ENCODE results near the gene ANKRD30A. TPM values are rescaled to one million over a fixed set of nuclear protein-coding genes. Genes with fewer than 3 reads are reported as not detected.

The ANKRD30A gene
- total and polyA plus RNA-seq, 2 experiments from 2014 or later = not detected

DNA sequence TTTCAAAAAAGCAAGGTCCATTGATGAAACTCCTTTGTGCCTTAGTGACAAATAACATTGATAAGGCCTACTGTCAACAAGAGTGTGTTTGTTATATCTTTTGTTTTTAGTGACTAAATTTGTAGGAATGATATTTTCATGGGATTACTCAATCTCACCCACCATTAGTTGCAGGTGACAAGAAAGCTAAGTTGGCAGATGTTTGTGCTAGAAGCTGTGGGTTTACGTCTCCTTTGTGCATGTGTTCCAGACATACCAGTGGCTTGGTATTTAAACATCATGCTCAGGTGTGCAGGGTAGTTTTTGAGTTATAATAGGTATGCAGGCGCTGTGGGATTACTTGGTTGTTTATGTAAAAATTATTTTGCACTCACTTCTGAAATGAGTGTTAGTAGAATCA is 178.6 kb downstream of the ANKRD30A start:
- Mint-ChIP-seq H3K27me3 (ENCODE audit: insufficient read depth, low read depth, poor library complexity) (peaks cover 2% of the 10 kb centered on the region), H3K9me3 (peaks cover 99% of the 10 kb centered on the region), H3K4me3 (no peak overlapping the region)

DNA sequence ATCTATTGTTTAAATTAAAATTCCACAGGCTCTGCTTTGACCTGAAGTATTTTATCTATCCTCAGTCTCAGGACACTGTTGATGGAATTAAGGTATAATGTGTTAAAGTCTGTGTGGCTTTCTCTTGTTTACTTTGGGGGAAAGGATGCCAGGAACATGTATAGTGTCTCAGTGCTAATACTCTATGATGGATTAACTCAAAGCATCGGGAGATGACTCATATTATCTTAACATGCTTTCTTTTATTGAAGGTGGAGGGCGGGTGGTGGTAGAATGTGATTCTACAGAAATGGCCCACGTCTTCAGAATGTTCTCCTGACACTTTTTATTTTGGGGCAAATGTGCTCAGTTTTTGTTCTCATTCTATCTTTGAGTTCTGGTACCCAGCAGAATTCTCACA is 189.0 kb downstream of the ANKRD30A start:
- peaks cover 16% of the 10 kb centered on the region; the same call in 2 of the 3 replicates for H3K36me3 Mint-ChIP-seq (ENCODE audit: low read depth)
- no peaks in the 10 kb centered on the region for H3K27me3 ChIP-seq (ENCODE audit: insufficient read depth)
- no peaks in the 10 kb centered on the region for H3K4me1 Mint-ChIP-seq
- no peak overlapping the region for H3K4me2 ChIP-seq
- H3K4me3 ChIP-seq = no peak overlapping the region
- TF ChIP-seq EZH2phosphoT487 (IDR thresholded peaks at IDR 0.05; ENCODE audit: unreplicated experiment) (no peak), CREB1 (CRISPR knock-in tag; IDR thresholded peaks at IDR 0.05; ENCODE audit: low read depth) (no peak), NANOG (IDR thresholded peaks at IDR 0.05; ENCODE audit: borderline replicate concordance) (no peak), POLR2AphosphoS5 (IDR thresholded peaks at IDR 0.05; ENCODE audit: low read depth) (no peak), ZNF331 (CRISPR knock-in tag; IDR thresholded peaks at IDR 0.05; ENCODE audit: low read depth) (no peak), JUNB (IDR thresholded peaks at IDR 0.05; ENCODE audit: unreplicated experiment) (no peak), ZNF114 (CRISPR knock-in tag; IDR thresholded peaks at IDR 0.05) (no peak)
- TF ChIP-seq, protein P1, sequence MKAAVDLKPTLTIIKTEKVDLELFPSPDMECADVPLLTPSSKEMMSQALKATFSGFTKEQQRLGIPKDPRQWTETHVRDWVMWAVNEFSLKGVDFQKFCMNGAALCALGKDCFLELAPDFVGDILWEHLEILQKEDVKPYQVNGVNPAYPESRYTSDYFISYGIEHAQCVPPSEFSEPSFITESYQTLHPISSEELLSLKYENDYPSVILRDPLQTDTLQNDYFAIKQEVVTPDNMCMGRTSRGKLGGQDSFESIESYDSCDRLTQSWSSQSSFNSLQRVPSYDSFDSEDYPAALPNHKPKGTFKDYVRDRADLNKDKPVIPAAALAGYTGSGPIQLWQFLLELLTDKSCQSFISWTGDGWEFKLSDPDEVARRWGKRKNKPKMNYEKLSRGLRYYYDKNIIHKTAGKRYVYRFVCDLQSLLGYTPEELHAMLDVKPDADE (IDR thresholded peaks at IDR 0.05) = no peak
- H4K20me1 ChIP-seq (replicated peaks; ENCODE audit: insufficient read depth) = no peaks in the 10 kb centered on the region
- ATAC-seq = no peak
- no peaks in the 10 kb centered on the region for H3K79me2 ChIP-seq (replicated peaks; ENCODE audit: insufficient read depth)
- no peaks in the 10 kb centered on the region for H3K4me1 ChIP-seq (ENCODE audit: insufficient read depth)
- no peak overlapping the region for H3K27ac ChIP-seq (ENCODE audit: low read depth)
- H3K9me3 Mint-ChIP-seq = peaks cover 92% of the 10 kb centered on the region
- H3K27ac Mint-ChIP-seq = no peak overlapping the region
- no peak overlapping the region for H3K4me3 Mint-ChIP-seq
- H3K36me3 ChIP-seq (ENCODE audit: insufficient read depth) = peaks cover 19% of the 10 kb centered on the region; the same call in 1 of the 2 replicates
- peaks cover 2% of the 10 kb centered on the region for H3K27me3 Mint-ChIP-seq (ENCODE audit: insufficient read depth, low read depth, poor library complexity)
- no peaks in the 10 kb centered on the region for H3F3A ChIP-seq (replicated peaks; ENCODE audit: low read depth)
- no peak for DNase-seq (ENCODE audit: low spot score)
- H2AFZ ChIP-seq = no peak overlapping the region
- no peaks in the 10 kb centered on the region for H3K9me2 ChIP-seq (ENCODE audit: insufficient read depth)

More for the DNA sequence above, 178.6 kb downstream of the ANKRD30A start:
- no peaks in the 10 kb centered on the region for H3K27me3 ChIP-seq (ENCODE audit: insufficient read depth)
- no peak for ATAC-seq
- H3K27ac ChIP-seq (ENCODE audit: low read depth) = no peak overlapping the region
- 0 out of 2 replicates have a peak, but pooled peaks cover 5% of the 10 kb centered on the region for H3K36me3 ChIP-seq (ENCODE audit: insufficient read depth)
- peaks cover 43% of the 10 kb centered on the region for H3K36me3 Mint-ChIP-seq (ENCODE audit: low read depth)
- TF ChIP-seq ZNF331 (CRISPR knock-in tag; IDR thresholded peaks at IDR 0.05; ENCODE audit: low read depth) = no peak
- TF ChIP-seq EZH2 (IDR thresholded peaks at IDR 0.05; ENCODE audit: low read depth, unreplicated experiment) = no peak
- TF ChIP-seq POLR2AphosphoS5 (IDR thresholded peaks at IDR 0.05; ENCODE audit: low read depth) = no peak
- no peak overlapping the region for H3K4me3 ChIP-seq
- no peaks in the 10 kb centered on the region for H4K20me1 ChIP-seq (replicated peaks; ENCODE audit: insufficient read depth)
- H3K9me2 ChIP-seq (ENCODE audit: insufficient read depth) = no peaks in the 10 kb centered on the region
- H3K4me1 Mint-ChIP-seq = no peaks in the 10 kb centered on the region
- no peak overlapping the region for H3K27ac Mint-ChIP-seq
- DNase-seq (ENCODE audit: low spot score) = no peak
- H3K4me1 ChIP-seq (ENCODE audit: insufficient read depth) = no peaks in the 10 kb centered on the region
- no peaks in the 10 kb centered on the region for H3F3A ChIP-seq (replicated peaks; ENCODE audit: low read depth)
- H3K79me2 ChIP-seq (replicated peaks; ENCODE audit: insufficient read depth) = no peaks in the 10 kb centered on the region
- H3K4me2 ChIP-seq = no peak overlapping the region
- no peak overlapping the region for H2AFZ ChIP-seq

DNA sequence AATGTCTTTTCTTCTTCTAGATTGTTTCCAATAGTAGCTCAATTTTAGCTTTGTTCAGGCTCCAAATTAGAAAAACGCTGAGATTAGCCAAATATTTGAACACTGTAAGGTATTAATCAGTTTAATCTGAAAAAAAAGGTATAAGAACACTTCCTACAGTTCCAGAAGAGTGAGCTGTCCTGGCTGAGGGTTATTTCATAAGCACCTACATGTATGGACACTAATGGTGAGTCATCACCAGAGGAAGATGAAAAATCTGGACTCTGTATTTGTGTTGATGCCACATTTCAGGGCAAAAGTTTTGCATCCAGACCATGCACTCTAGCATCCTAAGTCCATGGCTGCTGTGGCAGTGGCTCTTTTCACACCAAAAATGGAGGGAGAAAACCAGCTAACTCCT is 189.5 kb downstream of the ANKRD30A start:
- DNase-seq (ENCODE audit: low spot score) = no peak
- no peaks in the 10 kb centered on the region for H3K79me2 ChIP-seq (replicated peaks; ENCODE audit: insufficient read depth)
- no peaks in the 10 kb centered on the region for H3K27me3 ChIP-seq (ENCODE audit: insufficient read depth)
- peaks cover 94% of the 10 kb centered on the region for H3K9me3 Mint-ChIP-seq
- no peaks in the 10 kb centered on the region for H4K20me1 ChIP-seq (replicated peaks; ENCODE audit: insufficient read depth)
- no peaks in the 10 kb centered on the region for H3K4me1 ChIP-seq (ENCODE audit: insufficient read depth)
- H3K4me3 ChIP-seq = no peak overlapping the region
- no peak for ATAC-seq
- H3K36me3 Mint-ChIP-seq (ENCODE audit: low read depth) = peaks cover 20% of the 10 kb centered on the region; the same call in 2 of the 3 replicates
- no peak overlapping the region for H3K4me2 ChIP-seq
- H3K27ac Mint-ChIP-seq = no peak overlapping the region
- no peaks in the 10 kb centered on the region for H3K9me2 ChIP-seq (ENCODE audit: insufficient read depth)
- no peak overlapping the region for H2AFZ ChIP-seq
- H3K4me1 Mint-ChIP-seq = no peaks in the 10 kb centered on the region
- H3K36me3 ChIP-seq (ENCODE audit: insufficient read depth) = peaks cover 19% of the 10 kb centered on the region; the same call in 1 of the 2 replicates
- peaks cover 2% of the 10 kb centered on the region for H3K27me3 Mint-ChIP-seq (ENCODE audit: insufficient read depth, low read depth, poor library complexity)
- no peaks in the 10 kb centered on the region for H3F3A ChIP-seq (replicated peaks; ENCODE audit: low read depth)
- no peak overlapping the region for H3K4me3 Mint-ChIP-seq
- no peak overlapping the region for H3K27ac ChIP-seq (ENCODE audit: low read depth)
- TF ChIP-seq ZNF114 (CRISPR knock-in tag; IDR thresholded peaks at IDR 0.05) (no peak), JUNB (IDR thresholded peaks at IDR 0.05; ENCODE audit: unreplicated experiment) (no peak), ZNF331 (CRISPR knock-in tag; IDR thresholded peaks at IDR 0.05; ENCODE audit: low read depth) (no peak), CREB1 (CRISPR knock-in tag; IDR thresholded peaks at IDR 0.05; ENCODE audit: low read depth) (no peak), EZH2 (IDR thresholded peaks at IDR 0.05; ENCODE audit: low read depth, unreplicated experiment) (no peak), NANOG (IDR thresholded peaks at IDR 0.05; ENCODE audit: borderline replicate concordance) (no peak), POLR2AphosphoS5 (IDR thresholded peaks at IDR 0.05; ENCODE audit: low read depth) (no peak), EZH2phosphoT487 (IDR thresholded peaks at IDR 0.05; ENCODE audit: unreplicated experiment) (no peak), STAT1 (IDR thresholded peaks at IDR 0.05; ENCODE audit: unreplicated experiment) (no peak)
- TF ChIP-seq, protein P1 (IDR thresholded peaks at IDR 0.05) = no peak
- TF ChIP-seq, protein P2, sequence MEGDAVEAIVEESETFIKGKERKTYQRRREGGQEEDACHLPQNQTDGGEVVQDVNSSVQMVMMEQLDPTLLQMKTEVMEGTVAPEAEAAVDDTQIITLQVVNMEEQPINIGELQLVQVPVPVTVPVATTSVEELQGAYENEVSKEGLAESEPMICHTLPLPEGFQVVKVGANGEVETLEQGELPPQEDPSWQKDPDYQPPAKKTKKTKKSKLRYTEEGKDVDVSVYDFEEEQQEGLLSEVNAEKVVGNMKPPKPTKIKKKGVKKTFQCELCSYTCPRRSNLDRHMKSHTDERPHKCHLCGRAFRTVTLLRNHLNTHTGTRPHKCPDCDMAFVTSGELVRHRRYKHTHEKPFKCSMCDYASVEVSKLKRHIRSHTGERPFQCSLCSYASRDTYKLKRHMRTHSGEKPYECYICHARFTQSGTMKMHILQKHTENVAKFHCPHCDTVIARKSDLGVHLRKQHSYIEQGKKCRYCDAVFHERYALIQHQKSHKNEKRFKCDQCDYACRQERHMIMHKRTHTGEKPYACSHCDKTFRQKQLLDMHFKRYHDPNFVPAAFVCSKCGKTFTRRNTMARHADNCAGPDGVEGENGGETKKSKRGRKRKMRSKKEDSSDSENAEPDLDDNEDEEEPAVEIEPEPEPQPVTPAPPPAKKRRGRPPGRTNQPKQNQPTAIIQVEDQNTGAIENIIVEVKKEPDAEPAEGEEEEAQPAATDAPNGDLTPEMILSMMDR (conservative IDR thresholded peaks at IDR 0.05; ENCODE audit: low read depth in 2 of 2) = no peak

Data from GM23338 (cell line).